ENCODE results near the gene CD300LG.
"Not testable (repeated sequence)": the region's sequence is repeated elsewhere in the genome, so short reads cannot be mapped to it uniquely, and the experiment has no call there.

Gene CD300LG, protein sequence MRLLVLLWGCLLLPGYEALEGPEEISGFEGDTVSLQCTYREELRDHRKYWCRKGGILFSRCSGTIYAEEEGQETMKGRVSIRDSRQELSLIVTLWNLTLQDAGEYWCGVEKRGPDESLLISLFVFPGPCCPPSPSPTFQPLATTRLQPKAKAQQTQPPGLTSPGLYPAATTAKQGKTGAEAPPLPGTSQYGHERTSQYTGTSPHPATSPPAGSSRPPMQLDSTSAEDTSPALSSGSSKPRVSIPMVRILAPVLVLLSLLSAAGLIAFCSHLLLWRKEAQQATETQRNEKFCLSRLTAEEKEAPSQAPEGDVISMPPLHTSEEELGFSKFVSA

GRCh38 chr17:43846963-43847371 is at the start of gene CD300LG:
Gene CD300LG, plus strand, starts transcription at chr17:43847176. Its CDS starts 41 bp downstream, at chr17:43847217.
- no peak for DNase-seq (ENCODE audit: low read depth in 2 of 2)

GRCh38 chr17:43798024-43798423 is 49.0 kb upstream of the CD300LG start:
- not testable (repeated sequence) for DNase-seq (ENCODE audit: low read depth in 2 of 2)

DNA sequence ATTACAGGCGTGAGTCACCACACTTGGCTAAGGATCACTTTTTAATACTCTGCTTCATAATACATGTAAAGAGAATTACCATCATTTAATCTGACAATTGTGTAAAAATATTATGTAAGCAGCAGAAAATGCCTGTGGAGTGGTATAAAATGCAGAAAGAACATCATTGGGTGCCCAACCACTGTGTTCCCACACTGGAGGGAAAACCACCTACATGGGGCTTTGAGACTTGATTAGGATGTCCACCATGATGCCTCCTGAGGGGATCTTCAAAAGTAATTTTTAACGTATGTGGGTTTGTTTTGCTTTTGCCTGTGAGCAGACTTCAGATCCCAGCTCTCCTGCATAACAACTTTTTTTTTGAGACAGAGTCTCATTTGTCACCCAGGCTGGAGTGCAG is 47.9 kb upstream of the CD300LG start:
- DNase-seq (ENCODE audit: low read depth in 2 of 2) = no peak

- DNase-seq (ENCODE audit: low read depth in 2 of 2) = no peak
These were observed 46.2 kb upstream of the CD300LG start for GRCh38 chr17:43800736-43801135.

- no peak for DNase-seq (ENCODE audit: low read depth in 2 of 2)
These were observed 45.1 kb upstream of the CD300LG start for GRCh38 chr17:43801844-43802243.

- DNase-seq (ENCODE audit: low read depth in 2 of 2) = no peak
These were observed 43.2 kb upstream of the CD300LG start for GRCh38 chr17:43803758-43804157.

- no peak for DNase-seq (ENCODE audit: low read depth in 2 of 2)
These were observed 41.9 kb upstream of the CD300LG start for GRCh38 chr17:43805117-43805516.

DNA sequence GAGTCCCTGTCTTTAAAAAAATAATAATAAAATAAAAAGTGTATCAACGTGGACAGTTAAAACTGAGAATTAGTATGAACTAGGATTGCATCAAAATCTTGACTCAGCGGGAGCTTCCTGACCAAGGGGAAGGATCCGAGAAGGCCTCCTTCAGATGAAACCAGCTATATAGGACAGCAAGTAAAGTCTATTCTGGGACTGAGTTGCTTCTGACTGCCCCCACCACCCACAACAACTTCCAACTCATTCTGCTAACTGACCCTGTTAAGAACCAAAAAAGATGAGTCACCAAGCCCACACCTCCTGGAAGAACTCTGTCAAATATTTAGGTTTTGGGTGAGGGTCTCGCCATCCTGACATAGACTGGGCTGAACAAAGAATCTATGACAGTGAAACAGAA is 38.9 kb upstream of the CD300LG start:
- DNase-seq (ENCODE audit: low read depth in 2 of 2) = no peak

DNA sequence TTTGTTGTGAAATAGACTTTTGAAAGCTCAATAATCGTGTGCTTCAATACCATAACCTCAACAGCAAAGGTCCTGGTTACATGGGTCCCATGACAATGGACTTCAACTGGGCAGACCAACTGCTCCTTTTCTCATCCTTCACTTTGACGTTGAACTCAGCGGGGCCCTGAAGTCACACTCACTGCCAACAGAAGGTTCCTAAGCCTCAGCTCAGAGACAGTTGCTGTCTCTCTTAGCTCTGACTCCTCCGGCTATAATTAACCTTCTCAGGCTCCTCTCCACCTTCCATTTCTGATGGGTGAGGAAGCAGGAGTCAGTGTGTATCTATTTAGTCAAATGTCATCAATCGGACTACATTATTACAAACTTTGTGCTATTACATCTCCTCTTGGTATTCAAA is 37.9 kb upstream of the CD300LG start:
- no peak for DNase-seq (ENCODE audit: low read depth in 2 of 2)

GRCh38 chr17:43810226-43810715 is 36.7 kb upstream of the CD300LG start:
- DNase-seq (ENCODE audit: low read depth in 2 of 2) = no peak

DNA sequence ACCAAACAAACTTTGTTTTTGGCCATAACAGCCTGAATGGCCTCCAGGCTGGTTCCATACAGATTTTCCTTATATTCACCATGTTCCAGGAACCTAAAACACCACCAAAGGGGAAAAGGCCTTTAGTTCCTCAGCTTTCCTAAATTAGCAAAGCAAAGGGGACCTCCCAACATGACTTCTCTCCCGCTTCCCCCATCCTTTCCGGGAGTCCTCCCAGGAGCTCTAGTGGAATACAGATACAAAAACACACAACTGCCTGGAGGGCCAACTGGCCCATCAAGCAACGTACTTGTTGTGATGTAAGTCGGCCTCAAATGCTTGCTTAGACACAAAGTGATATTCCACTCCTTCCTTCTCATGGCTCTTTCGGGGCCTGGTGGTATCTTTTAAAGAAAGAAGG is 36.2 kb upstream of the CD300LG start:
- no peak for DNase-seq (ENCODE audit: low read depth in 2 of 2)

GRCh38 chr17:43812396-43813265 is 34.3 kb upstream of the CD300LG start:
- no peak for DNase-seq (ENCODE audit: low read depth in 2 of 2)

DNA sequence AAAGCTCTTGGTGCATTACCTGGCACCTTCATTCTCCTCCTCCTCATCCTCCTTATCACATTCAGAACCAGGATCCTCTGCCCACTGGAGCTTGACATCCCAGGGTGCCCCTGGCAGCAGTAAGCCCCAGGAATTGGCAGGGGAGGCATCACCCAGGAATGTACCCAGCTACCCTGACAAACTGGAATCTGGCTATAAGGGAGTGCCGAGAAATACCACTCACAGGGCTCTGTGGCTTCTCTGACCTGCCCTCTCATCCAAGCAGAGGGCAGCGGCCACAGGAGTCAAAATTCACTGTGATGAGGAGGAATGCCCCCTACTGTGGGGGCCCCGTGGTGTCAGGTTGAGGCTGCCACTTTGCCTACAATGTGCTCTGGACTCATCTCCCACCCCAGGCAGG is 33.6 kb upstream of the CD300LG start:
- no peak for DNase-seq (ENCODE audit: low read depth in 2 of 2)

DNA sequence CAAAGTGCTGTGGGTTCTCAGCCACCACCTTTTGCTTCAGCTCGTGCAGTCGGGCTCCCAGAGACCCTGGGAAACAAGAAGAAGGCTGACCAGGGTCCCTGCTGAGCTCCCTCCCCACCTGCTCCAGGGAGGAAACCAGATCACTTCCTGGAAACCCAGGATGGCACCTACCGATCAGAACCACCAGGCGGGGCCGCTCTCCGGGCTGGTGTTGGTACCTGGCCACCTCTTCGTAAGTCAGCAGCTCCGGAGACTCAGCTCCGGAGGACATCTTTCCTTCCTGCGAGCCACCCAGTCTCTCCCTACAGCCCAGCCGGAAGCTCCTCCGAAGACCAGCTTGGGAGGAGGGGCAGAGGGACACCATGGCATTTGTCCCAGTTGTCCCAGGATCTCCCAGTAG is 33.0 kb upstream of the CD300LG start:
- DNase-seq (ENCODE audit: low read depth in 2 of 2) = no peak

DNA sequence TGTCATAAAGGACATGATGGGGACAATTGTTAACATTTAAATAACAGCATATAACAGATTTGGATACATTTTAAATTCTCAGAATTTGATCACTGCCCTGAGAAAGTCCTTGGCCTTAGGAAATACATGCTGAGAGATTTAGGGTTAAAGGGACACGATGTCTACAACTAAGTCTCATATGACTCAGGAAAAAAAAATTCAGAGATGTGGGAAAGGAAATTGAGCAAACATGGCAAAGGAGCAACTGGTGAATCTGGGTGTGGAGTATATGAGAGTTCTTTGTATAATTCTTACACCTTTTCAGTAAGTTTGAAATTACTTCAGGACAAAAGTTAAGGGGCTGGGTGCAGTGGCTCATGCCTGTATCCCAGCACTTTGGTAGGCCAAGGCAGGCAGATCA is 32.3 kb upstream of the CD300LG start:
- DNase-seq (ENCODE audit: low read depth in 2 of 2) = no peak

GRCh38 chr17:43816336-43817320 is 30.3 kb upstream of the CD300LG start:
- DNase-seq (ENCODE audit: low read depth in 2 of 2) = no peak

GRCh38 chr17:43817826-43818225 is 29.1 kb upstream of the CD300LG start:
- DNase-seq (ENCODE audit: low read depth in 2 of 2) = no peak

- no peak for DNase-seq (ENCODE audit: low read depth in 2 of 2)
These were observed 28.0 kb upstream of the CD300LG start for GRCh38 chr17:43818966-43819365.

- DNase-seq (ENCODE audit: low read depth in 2 of 2) = no peak
These were observed 26.2 kb upstream of the CD300LG start for GRCh38 chr17:43820759-43821158.

- no peak for DNase-seq (ENCODE audit: low read depth in 2 of 2)
These were observed 24.3 kb upstream of the CD300LG start for GRCh38 chr17:43822570-43823190.
